Measurements from ENCODE around the gene TIMP4. TPM values are rescaled to one million over a fixed set of nuclear protein-coding genes. Genes with fewer than 3 reads are reported as not detected.

The TIMP4 gene
- total RNA-seq, 1 donor from 2014 or later: 0.35 TPM

GRCh38 chr3:12190832-12191231 lies 32.1 kb upstream of the TIMP4 start:
- no peak for DNase-seq (ENCODE audit: low read depth)

GRCh38 chr3:12190221-12190807 lies 31.6 kb upstream of the TIMP4 start:
- TF ChIP-seq CTCF (conservative IDR thresholded peaks at IDR 0.05; ENCODE audit: low read depth, low read length): no peak
- H3K4me3 ChIP-seq (ENCODE audit: low read depth, low read length): no peak overlapping the region
- no peak for DNase-seq (ENCODE audit: low read depth)

More at GRCh38 chr3:12190832-12191231, 32.1 kb upstream of the TIMP4 start:
- no peak for TF ChIP-seq CTCF (conservative IDR thresholded peaks at IDR 0.05; ENCODE audit: low read depth, low read length)
- no peak overlapping the region for H3K4me3 ChIP-seq (ENCODE audit: low read depth, low read length)

- no peak overlapping the region for H3K4me3 ChIP-seq (ENCODE audit: low read depth, low read length)
- DNase-seq (ENCODE audit: low read depth): no peak
- no peak for TF ChIP-seq CTCF (conservative IDR thresholded peaks at IDR 0.05; ENCODE audit: low read depth, low read length)
Measured at GRCh38 chr3:12188681-12189287, 30.1 kb upstream of the TIMP4 start.

GRCh38 chr3:12188328-12188648 lies 29.6 kb upstream of the TIMP4 start:
- TF ChIP-seq CTCF (conservative IDR thresholded peaks at IDR 0.05; ENCODE audit: low read depth, low read length): no peak
- H3K4me3 ChIP-seq (ENCODE audit: low read depth, low read length): no peak overlapping the region
- DNase-seq (ENCODE audit: low read depth): no peak

GRCh38 chr3:12187448-12188327 lies 29.0 kb upstream of the TIMP4 start:
- no peak for DNase-seq (ENCODE audit: low read depth)
- no peak overlapping the region for H3K4me3 ChIP-seq (ENCODE audit: low read depth, low read length)
- TF ChIP-seq CTCF (conservative IDR thresholded peaks at IDR 0.05; ENCODE audit: low read depth, low read length): no peak

GRCh38 chr3:12186515-12187286 lies 28.0 kb upstream of the TIMP4 start:
- no peak for DNase-seq (ENCODE audit: low read depth)
- TF ChIP-seq CTCF (conservative IDR thresholded peaks at IDR 0.05; ENCODE audit: low read depth, low read length): no peak

More at GRCh38 chr3:12186515-12187286, 28.0 kb upstream of the TIMP4 start:
- H3K4me3 ChIP-seq (ENCODE audit: low read depth, low read length): no peak overlapping the region

All from epithelial cell of proximal tubule (primary cell).